Glutamatergic neuron (in vitro differentiated cells): ENCODE data around the gene CEP63. TPM values are rescaled to one million over a fixed set of nuclear protein-coding genes. Genes with fewer than 3 reads are reported as not detected.

ENCODE experiments used
- DNase-seq: peaks from one replicate; pipeline ENCODE4 v3.0.0; 2022
- H3K27ac Mint-ChIP-seq: one replicate; pipeline ENCODE4 v1.8.0; 2020; ENCODE audit warnings: mild to moderate bottlenecking, mixed read lengths, inconsistent platforms; ENCODE audit not compliant: unreplicated experiment
- H3K27me3 Mint-ChIP-seq: one replicate; pipeline ENCODE4 v1.8.0; 2020; ENCODE audit warnings: mild to moderate bottlenecking, moderate library complexity, mixed read lengths, inconsistent platforms; ENCODE audit not compliant: unreplicated experiment
- H3K36me3 Mint-ChIP-seq: one replicate; pipeline ENCODE4 v1.8.0; 2020; ENCODE audit warnings: mild to moderate bottlenecking, mixed read lengths, inconsistent platforms; ENCODE audit not compliant: unreplicated experiment
- H3K4me1 Mint-ChIP-seq: one replicate; pipeline ENCODE4 v1.8.0; 2020; ENCODE audit warnings: mild to moderate bottlenecking, low read depth, mixed read lengths, inconsistent platforms; ENCODE audit not compliant: unreplicated experiment
- H3K4me3 Mint-ChIP-seq: one replicate; pipeline ENCODE4 v1.8.0; 2020; ENCODE audit warnings: mild to moderate bottlenecking, mixed read lengths, inconsistent platforms; ENCODE audit not compliant: unreplicated experiment
- H3K9me3 Mint-ChIP-seq: one replicate; pipeline ENCODE4 v1.8.0; 2020; ENCODE audit warnings: mild to moderate bottlenecking, moderate library complexity, mixed read lengths, inconsistent platforms; ENCODE audit not compliant: unreplicated experiment
- CTCF ChIP-seq: fragments of 200-600 bp; sonication (generic); IDR thresholded peaks from one replicate; pipeline ENCODE4 v1.5.0; 2021; ENCODE audit not compliant: partially characterized antibody, unreplicated experiment
- total RNA-seq: library from RNA; stranded (reverse); fragmentation: NEBNext Ultra II Directional; extraction: Animal tissue kit (Norgen Biotek cat#: 25700); gene quantifications from one replicate; pipeline ENCODE4 v1.2.1, GENCODE V29; 2021; ENCODE audit not compliant: unreplicated experiment

Gene CEP63
- total RNA-seq, 1 donor from 2014 or later = 37.8 TPM

GRCh38 chr3:134533493-134533892, 47.6 kb downstream of the CEP63 start:
- H3K9me3 Mint-ChIP-seq = no peaks in the 10 kb centered on the region
- no peak overlapping the region for H3K4me3 Mint-ChIP-seq
- H3K4me1 Mint-ChIP-seq = no peaks in the 10 kb centered on the region
- no peaks in the 10 kb centered on the region for H3K27me3 Mint-ChIP-seq
- H3K27ac Mint-ChIP-seq = no peak overlapping the region
- DNase-seq = no peak
- no peaks in the 10 kb centered on the region for H3K36me3 Mint-ChIP-seq
- no peak for TF ChIP-seq CTCF

- H3K27me3 Mint-ChIP-seq = no peaks in the 10 kb centered on the region
- H3K9me3 Mint-ChIP-seq = no peaks in the 10 kb centered on the region
- H3K4me3 Mint-ChIP-seq = no peak overlapping the region
- DNase-seq = no peak
- no peaks in the 10 kb centered on the region for H3K36me3 Mint-ChIP-seq
- H3K27ac Mint-ChIP-seq = no peak overlapping the region
- TF ChIP-seq CTCF = no peak
- no peaks in the 10 kb centered on the region for H3K4me1 Mint-ChIP-seq
These were observed 49.5 kb downstream of the CEP63 start for GRCh38 chr3:134535186-134535970.

GRCh38 chr3:134536781-134537180, 50.9 kb downstream of the CEP63 start:
- no peak for TF ChIP-seq CTCF
- H3K4me1 Mint-ChIP-seq = no peaks in the 10 kb centered on the region
- no peaks in the 10 kb centered on the region for H3K9me3 Mint-ChIP-seq
- no peak overlapping the region for H3K4me3 Mint-ChIP-seq
- H3K27me3 Mint-ChIP-seq = no peaks in the 10 kb centered on the region
- no peak overlapping the region for H3K27ac Mint-ChIP-seq
- DNase-seq = no peak
- H3K36me3 Mint-ChIP-seq = no peaks in the 10 kb centered on the region

GRCh38 chr3:134542287-134542958, 56.6 kb downstream of the CEP63 start:
- no peaks in the 10 kb centered on the region for H3K9me3 Mint-ChIP-seq
- no peaks in the 10 kb centered on the region for H3K27me3 Mint-ChIP-seq
- TF ChIP-seq CTCF = no peak
- H3K4me3 Mint-ChIP-seq = no peak overlapping the region
- DNase-seq = no peak
- H3K36me3 Mint-ChIP-seq = no peaks in the 10 kb centered on the region
- H3K4me1 Mint-ChIP-seq = no peaks in the 10 kb centered on the region
- H3K27ac Mint-ChIP-seq = no peak overlapping the region

GRCh38 chr3:134543113-134543512, 57.3 kb downstream of the CEP63 start:
- Mint-ChIP-seq H3K27ac (no peak overlapping the region), H3K27me3 (no peaks in the 10 kb centered on the region), H3K9me3 (no peaks in the 10 kb centered on the region), H3K36me3 (no peaks in the 10 kb centered on the region), H3K4me3 (no peak overlapping the region), H3K4me1 (no peaks in the 10 kb centered on the region)
- DNase-seq = no peak
- TF ChIP-seq CTCF = no peak
